RWPE1 (cell line): ENCODE data around the gene NFASC.

Experiments used
- CTCF ChIA-PET: fragments of 350-600 bp; sonication (Branson Sonifier 250); formaldehyde crosslinking; extraction: SDS; loops from one replicate; lab custom pipeline; 2021; lab: Yijun Ruan, JAX
- POLR2A ChIA-PET: fragments of 400-600 bp; formaldehyde crosslinking; extraction: SDS; loops from one replicate; lab custom pipeline; 2020; ENCODE audit warnings: antibody characterized with exemption; ENCODE audit not compliant: low non-redundant PET; lab: Yijun Ruan, JAX
- DNase-seq: peaks from one replicate; pipeline ENCODE4 v3.0.0; 2012; ENCODE audit warnings: low spot score
- H3K27ac ChIP-seq: fragments of 450-650 bp; 2 replicates; pipeline ENCODE4 v1.5.1; 2017
- TF ChIP-seq, protein P1 (sequence below): fragments of 450-650 bp; conservative IDR thresholded peaks from 2 replicates; pipeline ENCODE4 v1.5.1; 2017; ENCODE audit warnings: low read depth, mild to moderate bottlenecking

The NFASC gene

GRCh38 chr1:205071028-205071409 is 200.4 kb downstream of the NFASC start:
- ChIA-PET CTCF (interaction anchor here (0.9 to 7.0 kb wide), 2 partner anchors 9 to 186 kb away, joined by 4 to 58 read pairs; no protein-coding TSS in a partner anchor), POLR2A (interaction anchor here (0.5 kb wide), 1 partner anchor 82 kb away, joined by 3 read pairs; no protein-coding TSS in a partner anchor)
- no peak for DNase-seq
- TF ChIP-seq, protein P1, sequence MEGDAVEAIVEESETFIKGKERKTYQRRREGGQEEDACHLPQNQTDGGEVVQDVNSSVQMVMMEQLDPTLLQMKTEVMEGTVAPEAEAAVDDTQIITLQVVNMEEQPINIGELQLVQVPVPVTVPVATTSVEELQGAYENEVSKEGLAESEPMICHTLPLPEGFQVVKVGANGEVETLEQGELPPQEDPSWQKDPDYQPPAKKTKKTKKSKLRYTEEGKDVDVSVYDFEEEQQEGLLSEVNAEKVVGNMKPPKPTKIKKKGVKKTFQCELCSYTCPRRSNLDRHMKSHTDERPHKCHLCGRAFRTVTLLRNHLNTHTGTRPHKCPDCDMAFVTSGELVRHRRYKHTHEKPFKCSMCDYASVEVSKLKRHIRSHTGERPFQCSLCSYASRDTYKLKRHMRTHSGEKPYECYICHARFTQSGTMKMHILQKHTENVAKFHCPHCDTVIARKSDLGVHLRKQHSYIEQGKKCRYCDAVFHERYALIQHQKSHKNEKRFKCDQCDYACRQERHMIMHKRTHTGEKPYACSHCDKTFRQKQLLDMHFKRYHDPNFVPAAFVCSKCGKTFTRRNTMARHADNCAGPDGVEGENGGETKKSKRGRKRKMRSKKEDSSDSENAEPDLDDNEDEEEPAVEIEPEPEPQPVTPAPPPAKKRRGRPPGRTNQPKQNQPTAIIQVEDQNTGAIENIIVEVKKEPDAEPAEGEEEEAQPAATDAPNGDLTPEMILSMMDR: no peak
- no peak overlapping the region for H3K27ac ChIP-seq

DNA sequence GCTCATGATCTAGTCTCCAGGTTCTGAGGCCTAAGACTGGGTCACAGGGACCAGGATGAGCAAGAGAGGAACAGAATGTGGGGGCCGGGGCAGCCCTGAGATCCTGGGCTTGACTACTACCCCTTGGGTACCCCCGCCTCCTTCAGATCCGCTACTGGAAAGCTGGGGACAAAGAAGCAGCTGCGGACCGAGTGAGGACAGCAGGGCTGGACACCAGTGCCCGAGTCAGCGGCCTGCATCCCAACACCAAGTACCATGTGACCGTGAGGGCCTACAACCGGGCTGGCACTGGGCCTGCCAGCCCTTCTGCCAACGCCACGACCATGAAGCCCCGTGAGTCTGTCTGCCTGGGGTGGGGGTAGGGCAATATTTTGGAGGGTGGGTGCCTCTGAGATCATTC is 201.1 kb downstream of the NFASC start:
- H3K27ac ChIP-seq: no peak overlapping the region
- CTCF ChIA-PET: interaction anchor here (0.6 to 7.0 kb wide), 5 partner anchors 10 to 313 kb away, joined by 3 to 58 read pairs (median 3); no protein-coding TSS in a partner anchor
- POLR2A ChIA-PET: no interaction called here
- no peak for DNase-seq
- TF ChIP-seq, protein P1: no peak

GRCh38 chr1:205072286-205072685 is 201.6 kb downstream of the NFASC start:
- no peak overlapping the region for H3K27ac ChIP-seq
- no peak for DNase-seq
- TF ChIP-seq, protein P1: no peak
- CTCF ChIA-PET: interaction anchor here (0.5 to 7.0 kb wide), 6 partner anchors 10 to 312 kb away, joined by 3 to 58 read pairs (median 4); no protein-coding TSS in a partner anchor
- POLR2A ChIA-PET: no interaction called here
